GM18867 (cell line): ENCODE results near the gene EMC10.
A peak's percentile ranks its signal among the peaks of the same experiment; 100 is the strongest.
"Not testable (repeated sequence)": the region's sequence is repeated elsewhere in the genome, so short reads cannot be mapped to it uniquely, and the experiment has no call there.

Source experiments
- ATAC-seq: cut with Tn5 transposase; IDR thresholded peaks from one replicate; pipeline ENCODE4 v1.9.1; 2021; ENCODE audit warnings: mild to moderate bottlenecking, moderate library complexity; ENCODE audit not compliant: unreplicated experiment

EMC10 gene

GRCh38 chr19:50476224-50476906 is at the start of gene EMC10, which contains the start of gene GARIN5A:
Gene EMC10 (plus strand): TSS chr19:50476507. CDS start chr19:50476545, 38 bp downstream.
Gene GARIN5A (minus strand): TSS chr19:50476848. CDS start chr19:50476388, 460 bp downstream.
- peak; percentile 82 for ATAC-seq

GRCh38 chr19:50427318-50427925 is 48.9 kb upstream of the EMC10 start:
- no peak for ATAC-seq

- ATAC-seq, result no peak
Observed at GRCh38 chr19:50427997-50428425, 48.3 kb upstream of the EMC10 start.

GRCh38 chr19:50428772-50429463 is 47.4 kb upstream of the EMC10 start:
- ATAC-seq, result no peak

- ATAC-seq, result no peak
Observed at GRCh38 chr19:50430888-50431342, 45.4 kb upstream of the EMC10 start.

GRCh38 chr19:50431343-50432220 is 44.7 kb upstream of the EMC10 start:
- ATAC-seq, result peak; percentile 83

GRCh38 chr19:50432221-50433028 is 43.9 kb upstream of the EMC10 start, which contains the start of gene MYBPC2:
Gene MYBPC2 (plus strand): TSS chr19:50432892. CDS start chr19:50432954, 62 bp downstream.
- ATAC-seq, result peak; percentile 6

- no peak for ATAC-seq
Observed at GRCh38 chr19:50433201-50434180, 42.8 kb upstream of the EMC10 start.

GRCh38 chr19:50434525-50434924 is 41.8 kb upstream of the EMC10 start:
- no peak for ATAC-seq

- no peak for ATAC-seq
Observed at GRCh38 chr19:50435221-50435620, 41.1 kb upstream of the EMC10 start.

- no peak for ATAC-seq
Observed at GRCh38 chr19:50435627-50436026, 40.7 kb upstream of the EMC10 start.

- no peak for ATAC-seq
Observed at GRCh38 chr19:50437862-50438449, 38.4 kb upstream of the EMC10 start.

- not testable (repeated sequence) for ATAC-seq
Observed at GRCh38 chr19:50439130-50439529, 37.2 kb upstream of the EMC10 start.

GRCh38 chr19:50444059-50444458 is 32.2 kb upstream of the EMC10 start:
- ATAC-seq, result no peak

- no peak for ATAC-seq
Observed at GRCh38 chr19:50447053-50447452, 29.3 kb upstream of the EMC10 start.

- ATAC-seq, result no peak
Observed at GRCh38 chr19:50447750-50448149, 28.6 kb upstream of the EMC10 start.

- no peak for ATAC-seq
Observed at GRCh38 chr19:50449236-50449899, 26.9 kb upstream of the EMC10 start.
